Left renal pelvis (tissue), 4 donors: ENCODE results near the gene RAD9A. TPM values are rescaled to one million over a fixed set of nuclear protein-coding genes. Genes with fewer than 3 reads are reported as not detected.

Experiments used
- DNase-seq, 4 donors: peaks; one replicate each; pipeline ENCODE4 v3.0.0-alpha.2; 2013; ENCODE audit warnings: low read depth in 4 of 4, low spot score in 3 of 4
- polyA plus RNA-seq, 4 donors: library from polyadenylated mRNA; unstranded; fragments of 120-200 nt; gene quantifications; one replicate each; pipeline ENCODE4 v1.2.1, GENCODE V29; 2013; ENCODE audit not compliant: insufficient read length in 4 of 4

The RAD9A gene
- polyA plus RNA-seq, 4 donors: 16.6 to 37.5 (median 19.1) TPM

DNA sequence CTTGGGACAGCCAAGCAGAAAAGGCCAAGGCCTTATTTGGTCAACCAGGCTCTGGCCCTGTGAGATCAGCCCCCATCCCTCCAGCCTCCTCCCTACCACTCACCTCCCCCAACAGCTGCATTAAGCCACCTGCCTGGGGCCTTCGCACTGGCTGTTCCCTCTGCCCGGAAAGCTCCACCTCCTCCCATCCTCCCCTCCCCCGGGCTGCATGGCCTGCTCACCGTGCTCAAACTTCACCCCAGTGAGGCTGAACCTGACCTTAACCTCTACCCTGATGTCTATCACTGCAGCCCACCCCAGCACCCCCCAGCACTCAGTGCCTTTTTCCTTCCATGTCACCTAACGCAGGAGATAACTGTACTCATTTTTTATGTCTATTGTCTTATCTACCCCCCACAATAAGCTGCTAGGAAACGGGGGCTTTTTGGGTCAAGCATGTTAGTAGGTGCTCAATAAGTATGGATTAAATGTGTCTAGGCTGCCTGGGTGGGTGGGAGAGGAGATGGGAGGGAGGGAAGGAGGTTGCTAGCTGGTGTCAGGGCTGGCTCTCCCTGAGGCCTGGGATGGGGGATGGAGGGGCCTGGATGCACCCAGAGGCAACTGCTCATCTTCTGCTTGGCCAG lies 44.8 kb downstream of the RAD9A start:
- DNase-seq: no peak

DNA sequence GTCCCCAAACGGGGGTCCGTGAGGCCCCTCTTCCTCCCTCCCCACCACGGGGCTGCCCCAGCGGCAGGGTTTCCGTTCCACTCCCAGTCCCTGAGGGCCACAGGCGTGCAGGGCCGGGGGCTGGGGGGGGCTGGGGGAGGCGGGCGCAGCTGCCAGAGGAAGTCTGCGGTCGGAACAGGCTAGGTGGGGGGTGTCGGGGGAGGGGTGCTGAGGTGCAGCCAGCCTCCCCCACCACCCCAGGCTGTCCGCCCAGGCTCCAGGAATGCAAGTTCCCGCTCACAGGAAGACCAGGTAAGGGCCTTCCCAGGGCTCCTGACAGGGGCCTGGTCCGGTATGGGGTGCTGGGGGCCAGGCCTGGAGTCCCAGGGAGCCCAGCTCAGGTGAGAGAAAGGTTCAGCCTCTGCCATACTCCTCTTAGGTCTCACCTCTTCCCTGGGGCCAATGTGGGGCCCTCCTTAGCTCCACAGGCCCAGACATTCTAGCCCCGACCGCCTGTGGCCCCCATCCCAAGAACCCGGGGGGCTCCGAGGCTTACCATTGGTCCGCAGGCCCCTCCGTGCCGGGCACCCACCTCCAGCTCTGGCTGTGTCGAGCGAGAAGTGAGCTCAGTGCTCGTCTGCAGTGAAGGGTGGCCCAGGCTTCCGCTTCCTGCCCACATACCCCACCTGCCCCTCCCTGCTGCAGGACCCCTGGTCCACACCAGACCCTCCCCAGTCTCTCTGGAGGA lies 45.5 kb downstream of the RAD9A start, which contains the start of gene PTPRCAP:
Gene PTPRCAP, minus strand, starts transcription at position 601 of the 727 bp plus-strand sequence. Its CDS starts 63 bp downstream, at position 538.
- no peak for DNase-seq

DNA sequence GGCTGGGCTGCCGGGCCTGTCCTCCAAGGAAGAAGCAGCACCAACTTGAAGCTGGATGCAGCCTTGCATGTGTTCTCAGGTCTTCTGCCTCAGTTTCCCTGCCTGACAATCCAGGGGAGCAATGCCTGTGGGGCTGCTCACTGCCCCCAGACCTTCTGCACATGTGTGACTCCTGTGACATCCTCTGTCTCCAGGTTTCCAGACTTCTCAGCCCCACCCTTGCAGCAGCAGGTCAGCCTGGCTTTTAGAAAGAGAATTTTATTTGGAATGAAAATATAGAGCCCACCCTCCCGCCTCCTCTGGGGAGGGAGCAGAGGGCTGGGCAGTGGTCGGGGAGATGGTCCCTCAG lies 46.0 kb downstream of the RAD9A start:
- DNase-seq: no peak

DNA sequence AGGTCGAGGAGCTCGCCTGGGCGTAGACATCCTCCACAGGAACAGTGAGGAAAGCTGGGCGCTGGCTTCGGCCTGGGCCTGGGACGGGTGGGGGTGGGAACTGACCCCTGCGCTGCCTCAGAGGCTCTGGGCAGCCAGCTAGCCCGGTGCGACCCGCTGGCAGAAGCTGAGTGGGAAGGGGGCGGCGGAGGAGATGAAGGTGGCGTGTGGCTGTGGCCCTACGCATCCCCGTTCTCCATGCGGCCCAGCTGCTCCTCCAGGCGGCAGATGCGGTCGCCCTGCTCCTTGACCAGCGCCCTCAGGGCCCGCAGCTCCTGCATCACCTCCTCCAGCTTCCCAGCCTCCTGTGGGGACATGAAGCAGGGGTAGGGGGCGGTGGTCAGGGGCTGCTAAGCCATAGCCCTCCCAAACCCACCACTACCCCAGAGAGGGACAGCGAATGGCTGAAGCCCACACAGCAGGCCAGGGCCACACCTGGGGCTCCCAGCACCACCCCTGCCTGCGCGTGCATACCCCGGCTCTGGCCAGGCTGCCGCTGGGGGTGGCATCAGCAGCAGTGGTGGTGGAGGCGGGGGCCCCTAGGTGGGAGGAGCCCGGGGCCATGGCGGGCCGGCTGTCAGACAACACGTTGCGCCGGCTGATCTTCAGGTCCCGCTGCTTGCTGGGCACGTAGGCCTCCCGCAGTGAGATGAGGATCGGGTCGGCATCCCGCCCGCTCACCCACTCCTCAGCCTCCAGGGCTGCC lies 46.5 kb downstream of the RAD9A start:
- no peak for DNase-seq

DNA sequence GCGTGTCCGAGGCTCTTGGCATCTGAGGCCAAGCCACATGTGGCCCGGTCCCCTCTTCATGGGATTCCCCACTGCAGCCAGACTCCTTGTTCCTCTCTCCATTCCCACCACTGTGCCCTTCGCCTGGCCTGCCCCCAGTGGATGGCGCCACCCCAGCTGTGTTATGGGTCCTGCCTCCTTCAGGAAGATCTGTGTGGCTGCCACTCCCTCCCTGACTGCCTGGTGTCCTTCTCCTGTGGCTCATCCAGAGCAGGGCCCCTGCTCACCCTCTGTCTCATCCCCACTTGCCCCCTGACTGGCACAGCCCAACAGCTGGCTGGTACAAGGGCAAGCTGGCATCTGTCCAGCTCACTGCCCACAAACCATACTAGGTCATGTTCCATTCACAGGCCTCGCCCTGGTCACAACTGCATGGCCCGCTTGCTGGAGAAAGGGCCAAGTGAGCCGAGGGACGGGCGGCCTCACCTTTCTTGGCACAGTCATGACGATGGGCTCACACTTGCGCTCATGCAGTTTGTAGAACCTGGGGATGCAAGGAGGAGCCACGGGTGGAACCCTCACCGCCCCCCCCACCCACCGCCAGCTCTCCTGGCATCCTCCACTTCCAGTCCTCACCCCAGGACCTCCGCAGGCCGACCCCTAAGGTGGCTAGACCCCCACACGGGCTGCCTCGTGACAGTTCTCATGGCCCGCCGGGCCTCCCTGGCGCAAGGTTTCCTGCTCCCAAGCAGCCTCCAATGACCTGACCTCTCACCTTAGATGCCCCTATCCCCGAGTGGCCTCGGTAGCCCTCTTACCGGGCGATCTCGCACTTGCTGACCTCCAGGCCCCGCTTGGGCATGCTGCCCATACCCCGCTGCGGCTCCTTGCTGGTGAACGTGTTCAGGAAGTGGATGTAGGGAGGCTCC lies 47.8 kb downstream of the RAD9A start:
- no peak for DNase-seq

DNA sequence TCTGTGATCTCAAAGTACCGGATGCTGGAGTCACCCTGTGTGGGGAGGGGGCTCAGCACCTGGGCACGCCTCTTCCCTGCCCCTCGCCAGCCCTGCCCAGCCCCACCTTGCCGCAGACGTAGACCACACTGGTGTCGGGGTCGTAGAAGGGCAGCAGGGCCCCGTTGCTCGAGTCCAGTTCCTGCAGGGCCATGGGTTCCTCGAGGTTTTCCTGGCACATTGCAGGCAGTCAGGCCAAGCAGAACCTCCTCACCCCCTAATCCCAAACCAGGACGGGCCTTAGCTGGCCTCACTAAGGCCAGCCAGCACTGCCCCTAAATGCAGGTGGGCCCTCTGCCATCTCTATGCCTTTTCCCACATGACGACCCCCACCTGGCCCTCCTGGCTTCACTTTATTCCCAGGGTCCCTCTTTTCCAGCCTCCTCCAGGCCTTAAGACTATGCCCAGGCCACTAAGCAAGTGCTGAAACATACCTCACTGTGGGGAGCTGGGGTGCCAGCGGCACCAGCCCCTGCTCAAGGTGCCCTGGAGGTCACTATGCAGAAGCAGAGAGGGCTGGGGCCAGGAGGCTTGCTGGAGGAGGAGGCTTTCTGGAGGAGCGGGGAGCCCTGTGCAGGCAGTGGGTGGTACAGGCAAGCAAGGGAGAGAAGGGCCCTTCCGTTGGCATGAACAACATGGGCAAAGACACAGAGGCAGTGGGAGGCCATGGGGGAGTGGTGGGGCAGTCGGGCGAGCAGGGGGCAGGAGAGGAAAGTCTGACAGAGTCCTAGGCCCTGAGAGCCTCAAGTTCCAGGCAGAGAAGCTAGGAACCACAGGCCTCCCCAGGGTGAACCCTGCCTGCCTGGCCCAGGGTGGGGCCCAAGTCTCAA lies 48.7 kb downstream of the RAD9A start:
- no peak for DNase-seq

DNA sequence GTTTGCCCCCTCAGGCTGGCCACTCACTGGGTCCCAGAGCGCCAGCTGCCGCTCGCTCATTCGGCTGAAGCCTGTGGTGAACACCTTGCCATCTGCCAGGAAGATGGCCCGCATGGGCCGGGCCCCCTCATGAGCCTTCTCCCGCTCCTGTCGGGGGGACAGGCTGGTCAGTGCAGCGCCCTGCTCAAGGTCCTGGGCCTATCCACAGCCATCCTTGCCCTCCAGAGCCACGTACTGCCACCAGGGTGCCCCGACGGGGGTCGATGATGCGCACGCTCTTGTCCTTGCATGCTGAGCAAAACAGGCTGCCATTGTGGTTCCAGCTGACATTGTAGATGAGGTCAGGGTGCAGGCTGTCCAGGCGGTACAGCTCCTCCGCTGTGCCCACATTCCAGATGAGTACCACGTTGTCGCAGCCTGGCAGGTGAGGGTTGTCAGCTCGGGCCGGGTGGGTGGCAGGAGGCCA lies 49.3 kb downstream of the RAD9A start:
- no peak for DNase-seq

DNA sequence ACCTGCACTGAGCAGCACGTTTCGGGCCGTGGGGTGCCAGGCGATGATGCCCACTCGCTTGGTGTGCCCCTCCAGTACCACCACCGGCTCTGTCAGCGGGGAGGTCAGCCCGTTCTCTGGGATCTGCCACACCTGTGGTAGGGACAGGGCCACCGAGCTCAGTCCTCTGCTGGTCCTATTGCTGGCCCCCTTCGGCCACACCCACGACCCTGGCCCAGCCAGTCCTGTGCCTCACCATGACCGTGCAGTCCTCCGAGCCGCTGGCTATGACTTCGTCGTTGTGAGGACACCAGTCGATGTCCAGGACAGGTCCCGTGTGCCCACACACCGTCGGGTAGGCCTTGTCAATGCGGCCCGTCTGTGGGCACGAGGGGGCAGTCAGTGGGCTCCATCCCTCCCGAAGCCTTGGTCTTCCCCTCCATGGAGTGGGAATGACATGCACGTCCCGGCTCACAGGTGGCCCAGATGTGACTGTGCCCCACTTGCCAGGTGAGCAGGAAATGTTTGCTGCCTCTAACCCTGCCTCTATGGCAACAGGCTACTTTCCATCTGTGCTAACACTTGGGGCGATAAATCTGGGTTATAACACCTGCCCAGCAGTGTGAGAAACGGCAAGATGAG lies 50.1 kb downstream of the RAD9A start:
- no peak for DNase-seq

DNA sequence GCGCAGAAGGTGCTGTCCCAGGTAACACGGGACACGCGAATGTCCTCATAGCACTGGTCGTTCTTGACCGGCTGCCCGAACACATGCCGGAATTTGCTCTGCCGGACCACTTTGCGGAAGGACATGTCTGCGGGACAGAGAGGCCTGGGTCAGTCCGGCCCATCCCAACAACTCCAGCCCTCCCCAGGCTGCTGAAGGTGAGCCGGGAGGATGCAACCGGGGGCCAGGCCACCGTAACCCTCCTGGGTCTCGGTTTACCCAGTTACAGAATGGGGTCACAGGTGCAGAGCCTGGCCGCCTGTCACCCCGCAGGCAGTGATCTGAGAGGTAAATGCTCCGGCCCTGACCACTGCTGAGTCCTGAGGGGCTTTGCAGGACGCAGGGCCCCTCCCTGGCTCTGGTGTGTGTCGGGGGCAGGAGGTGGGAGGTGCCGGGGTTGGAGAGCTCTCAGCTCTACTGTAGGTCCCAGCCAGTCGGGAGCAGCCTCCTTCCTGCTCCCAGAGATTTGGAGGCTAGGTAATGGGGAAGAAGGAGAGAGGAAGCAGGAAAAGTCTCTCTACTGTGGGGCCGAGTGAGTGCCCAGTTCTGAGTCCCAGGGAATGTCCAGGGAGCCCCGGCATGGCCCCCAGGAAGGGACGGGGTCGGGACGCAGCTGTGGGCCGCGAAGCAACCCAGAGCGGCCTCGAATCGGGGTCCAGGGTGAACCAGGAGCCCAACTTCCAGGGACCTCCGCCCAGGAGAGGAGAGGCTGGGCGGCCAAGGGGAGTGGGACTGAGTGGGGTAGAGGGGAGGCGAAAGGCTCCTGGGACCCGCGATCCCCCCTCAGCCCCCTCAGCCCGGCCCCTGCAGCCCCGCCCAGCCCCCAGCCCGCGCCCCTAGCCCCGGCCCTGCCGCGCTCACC lies 51.0 kb downstream of the RAD9A start:
- no peak for DNase-seq

- DNase-seq: no peak
These were observed 53.7 kb downstream of the RAD9A start for GRCh38 chr11:67445515-67445914.

Other genes starting within 250 kb of the RAD9A start
- 10 to 100 TPM; 43.3 to 66.4 (median 47.0) TPM for gene GRK2, start 125.5 kb upstream of the RAD9A start, polyA plus RNA-seq
- 10 to 100 TPM; 20.2 to 60.0 (median 30.1) TPM for gene ANKRD13D, start 102.7 kb upstream of the RAD9A start, polyA plus RNA-seq
- 10 to 100 TPM; 16.6 to 37.2 (median 24.5) TPM for gene SSH3, start 88.5 kb upstream of the RAD9A start, polyA plus RNA-seq
- gene POLD4, start 38.4 kb upstream of the RAD9A start, polyA plus RNA-seq: 10 to 100 TPM; 18.5 to 36.3 (median 22.3) TPM
- 10 to 100 TPM in 1 of 4 donors, 1 to 10 TPM in 3; 5.4 to 12.9 (median 7.0) TPM for gene CLCF1, start 18.4 kb upstream of the RAD9A start, polyA plus RNA-seq
- gene PPP1CA, start 9.9 kb downstream of the RAD9A start, polyA plus RNA-seq: 100 to 1,000 TPM in 3 of 4 donors, 10 to 100 TPM in 1; 77.6 to 177 (median 146) TPM
- 10 to 100 TPM in 1 of 4 donors, 1 to 10 TPM in 3; 2.5 to 11.7 (median 4.4) TPM for gene TBC1D10C, start 12.1 kb downstream of the RAD9A start, polyA plus RNA-seq
- 1 to 10 TPM; 1.1 to 4.4 (median 1.8) TPM for gene CARNS1, start 23.7 kb downstream of the RAD9A start, polyA plus RNA-seq
- 10 to 100 TPM; 37.4 to 46.7 (median 41.7) TPM for gene RPS6KB2, start 36.5 kb downstream of the RAD9A start, polyA plus RNA-seq
- 1 to 10 TPM in 3 of 4 donors, under 1 TPM in 1; 0.86 to 2.4 (median 2.0) TPM for gene PTPRCAP, start 45.7 kb downstream of the RAD9A start, polyA plus RNA-seq
- gene CORO1B, start 51.5 kb downstream of the RAD9A start, polyA plus RNA-seq: 10 to 100 TPM; 43.9 to 82.9 (median 59.9) TPM
- not detected for gene GPR152, start 60.7 kb downstream of the RAD9A start, polyA plus RNA-seq
- gene CABP4, start 63.4 kb downstream of the RAD9A start, polyA plus RNA-seq: under 1 TPM; 0.54 to 0.75 (median 0.64) TPM
- gene TMEM134, start 77.3 kb downstream of the RAD9A start, polyA plus RNA-seq: 10 to 100 TPM; 32.4 to 73.8 (median 42.1) TPM
- gene AIP, start 91.0 kb downstream of the RAD9A start, polyA plus RNA-seq: 10 to 100 TPM; 52.7 to 69.0 (median 65.4) TPM
- gene PITPNM1, start 113.4 kb downstream of the RAD9A start, polyA plus RNA-seq: 10 to 100 TPM; 26.9 to 38.6 (median 33.7) TPM
- gene CDK2AP2, start 116.2 kb downstream of the RAD9A start, polyA plus RNA-seq: 10 to 100 TPM; 28.4 to 60.1 (median 44.1) TPM
- gene CABP2, start 131.5 kb downstream of the RAD9A start, polyA plus RNA-seq: under 1 TPM in 2 of 4 donors, not detected in 2; 0.29 to 0.39 TPM
- 100 to 1,000 TPM; 560 to 818 (median 731) TPM for gene GSTP1, start 191.8 kb downstream of the RAD9A start, polyA plus RNA-seq
- gene NDUFV1, start 214.9 kb downstream of the RAD9A start, polyA plus RNA-seq: 100 to 1,000 TPM; 122 to 271 (median 155) TPM
- 10 to 100 TPM in 1 of 4 donors, 1 to 10 TPM in 3; 3.6 to 10.1 (median 4.1) TPM for gene NUDT8, start 238.0 kb downstream of the RAD9A start, polyA plus RNA-seq
- not detected for gene TBX10, start 247.8 kb downstream of the RAD9A start, polyA plus RNA-seq